Fibroblast of pulmonary artery (primary cell): ENCODE results near the gene RELB.

Experiments
- DNase-seq: peaks from one replicate; pipeline ENCODE4 v3.0.0-alpha.2; 2010; ENCODE audit warnings: low read depth
- H3K4me3 ChIP-seq: replicated peaks from 2 replicates; pipeline ENCODE4 v1.5.1; 2011; ENCODE audit warnings: low read depth, mild to moderate bottlenecking, control low read depth, low read length, moderate library complexity
- CTCF ChIP-seq: IDR thresholded peaks from 2 replicates; pipeline ENCODE4 v1.5.1; 2011; ENCODE audit warnings: mild to moderate bottlenecking, control low read depth, low read length, inconsistent platforms; ENCODE audit errors: missing control alignments

RELB gene

GRCh38 chr19:45082170-45082569, 80.9 kb downstream of the RELB start:
- H3K4me3 ChIP-seq, result no peak overlapping the region
- DNase-seq, result no peak
- no peak for TF ChIP-seq CTCF

GRCh38 chr19:45086480-45086879, 85.2 kb downstream of the RELB start:
- TF ChIP-seq CTCF, result no peak
- no peak overlapping the region for H3K4me3 ChIP-seq

GRCh38 chr19:45087531-45087930, 86.3 kb downstream of the RELB start:
- DNase-seq, result no peak
- TF ChIP-seq CTCF, result no peak
- H3K4me3 ChIP-seq, result no peak overlapping the region

More at GRCh38 chr19:45086480-45086879, 85.2 kb downstream of the RELB start:
- DNase-seq, result no peak
